Limb (tissue), 2 donors: ENCODE data around the gene RNPEPL1.
"Not testable (repeated sequence)": the region's sequence is repeated elsewhere in the genome, so short reads cannot be mapped to it uniquely, and the experiment has no call there.

ENCODE experiments used
- DNase-seq, 2 donors: peaks; one replicate each; pipeline ENCODE4 v3.0.0-alpha.2; 2016; ENCODE audit errors: extremely low spot score in 2 of 2

Gene RNPEPL1, protein sequence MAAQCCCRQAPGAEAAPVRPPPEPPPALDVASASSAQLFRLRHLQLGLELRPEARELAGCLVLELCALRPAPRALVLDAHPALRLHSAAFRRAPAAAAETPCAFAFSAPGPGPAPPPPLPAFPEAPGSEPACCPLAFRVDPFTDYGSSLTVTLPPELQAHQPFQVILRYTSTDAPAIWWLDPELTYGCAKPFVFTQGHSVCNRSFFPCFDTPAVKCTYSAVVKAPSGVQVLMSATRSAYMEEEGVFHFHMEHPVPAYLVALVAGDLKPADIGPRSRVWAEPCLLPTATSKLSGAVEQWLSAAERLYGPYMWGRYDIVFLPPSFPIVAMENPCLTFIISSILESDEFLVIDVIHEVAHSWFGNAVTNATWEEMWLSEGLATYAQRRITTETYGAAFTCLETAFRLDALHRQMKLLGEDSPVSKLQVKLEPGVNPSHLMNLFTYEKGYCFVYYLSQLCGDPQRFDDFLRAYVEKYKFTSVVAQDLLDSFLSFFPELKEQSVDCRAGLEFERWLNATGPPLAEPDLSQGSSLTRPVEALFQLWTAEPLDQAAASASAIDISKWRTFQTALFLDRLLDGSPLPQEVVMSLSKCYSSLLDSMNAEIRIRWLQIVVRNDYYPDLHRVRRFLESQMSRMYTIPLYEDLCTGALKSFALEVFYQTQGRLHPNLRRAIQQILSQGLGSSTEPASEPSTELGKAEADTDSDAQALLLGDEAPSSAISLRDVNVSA

DNA sequence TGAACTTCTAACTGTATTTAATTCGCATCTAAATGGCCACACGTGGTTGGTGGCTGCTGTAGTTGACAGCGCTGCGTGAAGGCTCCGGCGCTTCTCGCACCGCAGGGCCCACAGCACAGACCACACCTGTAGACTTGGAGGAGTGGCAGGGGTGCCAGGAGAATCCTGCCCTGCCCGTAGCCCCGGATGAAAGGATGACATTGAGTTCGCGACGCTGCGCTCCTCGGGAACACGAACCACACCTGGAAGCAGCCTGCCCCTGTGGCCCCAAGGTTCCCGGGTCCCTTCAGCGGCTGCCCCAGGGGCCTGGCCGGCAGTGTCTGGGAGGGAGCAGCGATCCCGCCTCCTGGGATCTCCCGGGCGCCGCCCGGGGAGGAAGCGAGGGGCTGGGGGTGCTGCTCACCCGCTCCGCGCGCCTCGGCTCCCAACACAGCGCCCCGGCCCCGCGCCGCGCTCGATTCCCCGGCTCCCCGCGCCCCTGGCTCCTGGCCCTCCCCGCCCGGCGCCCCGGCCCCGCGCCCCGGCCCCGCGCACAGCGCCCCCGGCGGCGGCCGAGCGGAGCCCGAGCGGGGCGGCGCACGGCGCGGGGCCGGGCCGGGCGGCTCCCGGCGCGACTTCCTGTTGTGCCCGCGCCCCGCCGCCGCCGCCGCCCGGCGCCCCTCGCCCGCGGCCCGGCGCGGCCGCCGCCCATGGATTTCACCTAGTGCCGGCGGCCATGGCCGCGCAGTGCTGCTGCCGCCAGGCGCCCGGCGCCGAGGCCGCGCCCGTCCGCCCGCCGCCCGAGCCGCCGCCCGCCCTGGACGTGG, at the start of gene RNPEPL1:
TSS of gene RNPEPL1 (plus strand) at position 613 of the 806 bp plus-strand sequence. CDS start at position 716, 103 bp downstream.
- peak in 1 of 2 donors; percentile 60 for DNase-seq

DNA sequence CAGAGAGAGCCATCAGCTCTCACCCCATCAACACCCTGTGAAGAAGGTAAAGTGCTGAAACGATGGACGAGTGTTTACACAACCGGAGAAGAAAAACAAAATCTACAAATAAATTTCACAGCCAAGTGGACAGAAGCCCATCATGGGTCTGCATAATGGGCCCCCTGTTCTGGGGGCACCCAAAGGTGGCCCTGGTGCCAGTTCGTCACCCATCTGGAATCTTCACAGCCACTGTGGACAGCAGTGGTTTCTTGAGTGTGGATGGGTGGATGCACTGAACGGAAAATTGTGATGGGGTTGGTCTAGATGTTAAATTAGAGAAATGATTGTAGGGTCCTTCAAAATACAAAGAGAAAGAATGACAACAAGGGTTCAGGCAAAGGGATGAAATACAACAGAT, 49.3 kb upstream of the RNPEPL1 start:
- DNase-seq, result no peak

- DNase-seq, result peak in 1 of 2 donors; percentile 27
These were observed 48.7 kb upstream of the RNPEPL1 start for GRCh38 chr2:240519396-240520129.

GRCh38 chr2:240520130-240520973, 47.9 kb upstream of the RNPEPL1 start:
- no peak for DNase-seq

GRCh38 chr2:240520974-240521350, 47.3 kb upstream of the RNPEPL1 start:
- no peak for DNase-seq

- not testable (repeated sequence) for DNase-seq
These were observed 46.4 kb upstream of the RNPEPL1 start for GRCh38 chr2:240521885-240522284.

GRCh38 chr2:240522406-240522805, 45.9 kb upstream of the RNPEPL1 start:
- no peak for DNase-seq

- DNase-seq, result no peak
These were observed 44.6 kb upstream of the RNPEPL1 start for GRCh38 chr2:240523451-240524281.

- no peak for DNase-seq
These were observed 43.1 kb upstream of the RNPEPL1 start for GRCh38 chr2:240524963-240525718.

DNA sequence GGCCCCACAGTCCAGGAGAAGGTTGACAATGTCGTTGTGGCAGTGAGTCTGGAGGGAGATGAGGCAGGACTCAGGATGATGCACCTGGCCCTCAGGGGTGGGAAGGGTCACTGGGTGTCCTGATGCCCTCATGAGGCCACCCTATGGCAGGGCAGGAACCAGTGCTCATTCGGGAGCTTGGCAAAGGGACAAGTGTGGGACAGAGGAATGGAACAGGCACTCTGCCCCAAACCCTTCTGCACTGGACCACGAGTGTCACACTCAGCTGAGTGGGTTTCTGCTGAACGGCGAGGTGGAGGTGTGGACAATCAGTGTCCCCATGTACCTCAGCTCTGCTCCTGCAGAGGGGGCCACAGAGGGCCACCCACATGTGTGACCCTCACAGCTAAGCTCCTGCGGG, 42.5 kb upstream of the RNPEPL1 start:
- DNase-seq, result no peak

DNA sequence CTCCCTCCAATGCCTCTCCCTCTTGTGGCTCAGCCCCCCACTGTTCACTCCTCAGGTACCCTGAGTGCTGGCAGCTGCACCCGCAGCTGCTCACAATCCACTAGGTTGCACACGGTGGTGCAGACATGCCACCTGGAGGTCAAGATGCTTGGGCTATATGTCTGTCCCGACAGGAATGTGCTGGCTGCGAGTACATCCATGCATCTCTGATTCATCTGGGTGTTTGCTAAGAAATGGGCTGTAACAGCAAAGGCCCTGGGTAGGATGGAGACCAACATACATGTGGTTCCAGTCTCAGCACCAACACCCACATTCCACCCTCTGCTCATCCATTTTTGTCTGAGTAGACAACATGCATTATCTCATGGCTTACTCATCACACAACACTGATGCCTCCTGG, 41.8 kb upstream of the RNPEPL1 start:
- no peak for DNase-seq

DNA sequence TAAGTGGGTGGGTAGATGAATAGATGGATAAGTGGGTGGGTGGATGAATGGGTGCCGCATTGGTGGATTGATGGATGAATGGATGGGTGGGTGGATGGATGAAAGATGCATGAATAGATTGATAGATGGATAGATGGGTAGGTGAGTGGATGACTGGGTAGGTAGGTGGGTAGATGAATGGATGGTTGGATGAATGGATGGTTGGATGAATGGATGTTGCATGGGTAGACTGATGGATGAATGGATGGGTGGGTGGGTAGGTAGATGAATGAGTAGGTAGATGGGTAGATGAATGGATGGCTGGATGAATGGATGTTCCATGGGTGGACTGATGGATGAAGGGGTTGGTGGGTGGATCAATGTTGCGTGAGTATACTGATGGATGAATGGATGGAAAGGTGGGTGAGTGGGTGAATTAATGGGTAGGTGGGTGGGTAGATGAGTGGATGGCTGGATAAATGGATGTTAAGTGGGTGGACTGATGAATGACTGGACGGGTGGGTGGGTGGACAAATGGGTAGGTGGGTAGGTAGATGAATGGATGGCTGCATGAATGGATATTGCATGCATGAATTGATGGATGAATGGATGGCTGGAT, 41.0 kb upstream of the RNPEPL1 start:
- no peak for DNase-seq

DNA sequence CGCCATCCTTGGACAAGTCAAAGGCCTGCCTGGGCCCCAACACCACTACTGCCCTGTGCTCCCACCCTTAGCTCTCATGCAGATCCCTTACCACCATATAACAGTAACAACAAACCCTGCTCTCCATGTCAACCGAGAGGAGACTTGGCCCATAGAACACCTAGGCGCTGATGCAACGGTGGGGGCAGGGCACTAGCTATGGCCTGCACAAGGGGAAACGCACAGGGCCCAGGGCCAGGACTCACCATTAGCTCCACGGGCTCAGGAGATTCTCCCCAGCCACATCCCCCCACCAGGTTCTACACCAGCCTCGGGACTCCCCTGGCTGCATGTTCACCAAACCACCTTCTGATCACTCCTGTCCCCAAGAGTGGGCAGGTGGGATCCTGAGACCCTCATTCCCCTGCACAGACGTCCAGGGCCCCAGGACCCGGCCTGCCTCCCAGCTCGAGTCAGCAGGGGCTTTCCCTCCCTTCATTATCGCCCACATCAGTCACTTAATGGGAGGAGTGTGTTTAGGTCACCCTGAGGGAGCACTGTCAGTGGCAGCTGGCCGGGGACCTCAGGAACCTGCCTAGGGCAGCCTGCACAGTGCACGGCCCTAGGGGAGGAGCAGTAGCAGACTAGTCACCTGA, 39.8 kb upstream of the RNPEPL1 start:
- DNase-seq, result no peak

GRCh38 chr2:240529344-240529999, 38.8 kb upstream of the RNPEPL1 start:
- no peak for DNase-seq

- DNase-seq, result no peak
These were observed 38.1 kb upstream of the RNPEPL1 start for GRCh38 chr2:240530181-240530580.

GRCh38 chr2:240531038-240531437, 37.2 kb upstream of the RNPEPL1 start:
- DNase-seq, result no peak
